Activated CD4-positive, alpha-beta T cell treated with anti-CD3 and anti-CD28 coated beads, Interleukin-2, amount 50 U/mL, for 4 hours (primary cell): ENCODE results near the gene PAGE3.

Experiments used
- DNase-seq, 2 experiments: peaks; one replicate each; pipeline ENCODE4 v3.0.0-alpha.2; 2020

The PAGE3 gene, protein sequence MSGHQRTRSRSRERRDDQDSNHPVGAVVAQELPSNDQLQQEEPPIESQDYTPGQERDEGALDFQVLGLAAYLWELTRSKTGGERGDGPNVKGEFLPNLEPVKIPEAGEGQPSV

DNA sequence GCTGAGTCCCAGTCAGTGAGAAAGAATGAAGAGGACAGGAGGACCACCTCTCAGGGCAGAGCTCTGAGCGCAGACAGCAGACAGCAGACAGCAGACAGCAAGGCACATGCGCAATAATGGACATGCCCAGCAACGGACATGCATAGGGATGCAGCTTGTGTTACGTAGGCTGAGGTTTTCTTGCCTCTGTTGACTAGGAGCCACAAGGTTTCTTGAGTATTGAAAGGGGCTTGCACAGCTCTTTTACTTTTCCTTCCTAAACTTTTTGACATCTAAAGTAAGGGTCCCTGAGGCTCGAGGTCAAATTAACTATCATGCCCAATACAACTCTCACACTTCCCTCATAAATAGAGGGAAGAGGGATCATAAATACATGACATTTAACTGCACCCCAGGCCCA, at the start of gene PAGE3:
PAGE3 (minus strand) TSS at position 101 of the 400 bp plus-strand sequence. CDS start 1,013 bp downstream, outside the sequence.
- no peak for DNase-seq

DNA sequence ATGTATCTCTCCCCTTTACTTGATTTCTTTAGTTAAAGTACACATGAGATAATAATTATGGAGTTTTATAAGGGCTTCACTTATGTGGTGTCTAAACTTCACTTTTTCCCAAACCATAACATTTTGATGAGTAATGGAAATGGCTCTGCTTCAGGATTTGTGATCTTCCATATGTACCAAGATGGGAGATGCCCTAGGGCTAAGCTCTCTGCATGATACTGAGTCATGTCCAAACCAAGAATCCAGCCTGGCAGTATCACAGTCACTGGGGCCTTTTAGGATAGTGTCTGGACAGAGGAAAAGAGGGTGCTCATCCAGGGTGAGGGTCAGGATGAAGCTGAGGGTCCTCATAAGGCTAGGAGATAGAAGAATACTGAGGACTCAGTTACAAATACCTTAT, 47.9 kb upstream of the PAGE3 start:
- no peak for DNase-seq

DNA sequence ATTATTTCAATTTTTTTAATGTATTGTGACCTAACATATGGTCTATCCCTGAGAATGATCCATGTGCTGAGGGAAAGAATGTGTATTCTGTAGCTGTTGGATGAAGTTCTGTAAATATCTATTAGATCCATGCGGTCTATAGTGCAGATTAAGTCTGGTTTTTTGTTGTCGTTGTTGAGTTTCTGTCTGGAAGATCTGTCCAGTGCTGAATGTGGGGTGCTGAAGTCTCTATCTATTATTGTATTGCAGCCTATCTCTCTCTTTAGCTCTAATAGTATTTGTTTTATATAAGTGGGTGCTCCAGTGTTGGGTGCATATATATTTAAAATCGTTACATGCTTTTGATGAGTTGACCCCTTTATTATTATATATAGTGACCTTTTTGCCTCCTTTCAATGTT, 26.2 kb upstream of the PAGE3 start:
- DNase-seq = no peak

DNA sequence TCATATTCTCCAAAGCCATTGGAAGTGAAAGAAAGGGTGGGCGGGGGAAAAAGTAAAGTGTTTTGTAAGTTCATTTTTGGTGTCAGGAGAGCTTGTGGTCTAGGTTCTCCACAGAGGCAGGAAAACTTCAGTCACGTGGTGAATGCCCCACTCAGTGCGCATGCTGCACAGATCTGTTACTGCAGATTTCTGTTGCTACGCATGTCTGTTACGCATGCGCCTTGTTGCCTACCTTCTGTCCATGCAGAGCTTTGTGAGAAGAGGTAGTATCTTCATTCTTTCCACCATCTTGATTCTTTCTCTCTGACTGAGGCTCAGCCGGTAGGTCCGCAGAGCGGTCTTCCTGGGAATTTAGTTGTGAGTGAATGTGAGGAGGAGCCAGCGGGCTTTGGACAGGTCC, 15.1 kb upstream of the PAGE3 start:
- no peak for DNase-seq

DNA sequence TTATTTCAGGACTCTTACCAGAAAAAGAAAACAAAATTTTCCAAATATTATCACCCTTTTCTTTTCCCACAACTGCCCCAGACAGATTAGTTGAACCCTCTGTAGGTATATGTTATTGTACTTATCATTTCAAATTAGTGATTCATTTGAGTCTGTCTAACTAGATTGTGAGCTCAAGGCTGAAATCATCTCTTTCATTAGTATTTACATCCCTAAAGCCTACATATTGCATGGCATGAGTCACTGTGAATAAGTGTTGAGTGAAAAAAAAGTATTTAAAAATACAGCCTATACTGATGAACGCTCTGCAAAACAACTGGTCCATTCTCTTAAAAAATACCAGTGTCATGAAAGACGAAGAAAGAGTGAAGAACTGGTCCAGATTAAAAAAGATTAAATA, 3.9 kb downstream of the PAGE3 start:
- DNase-seq = no peak

DNA sequence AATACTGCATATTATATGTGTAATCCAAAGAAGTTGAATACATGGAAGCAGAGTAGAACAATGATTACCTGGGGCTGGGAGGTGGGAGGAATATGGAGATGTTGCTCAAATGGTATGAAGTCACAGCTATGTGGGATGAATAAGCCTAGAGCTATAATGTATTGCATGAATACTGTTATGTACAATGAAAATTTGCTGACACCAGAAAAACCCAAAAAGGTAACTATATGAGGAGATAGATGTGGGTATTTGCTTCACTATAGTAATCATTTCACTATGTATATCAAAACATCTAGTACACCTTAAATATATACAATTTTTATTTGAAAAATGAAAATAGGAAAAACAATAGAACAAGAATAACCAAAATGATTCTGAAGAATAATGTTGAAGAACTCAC, 11.2 kb downstream of the PAGE3 start:
- DNase-seq = no peak

DNA sequence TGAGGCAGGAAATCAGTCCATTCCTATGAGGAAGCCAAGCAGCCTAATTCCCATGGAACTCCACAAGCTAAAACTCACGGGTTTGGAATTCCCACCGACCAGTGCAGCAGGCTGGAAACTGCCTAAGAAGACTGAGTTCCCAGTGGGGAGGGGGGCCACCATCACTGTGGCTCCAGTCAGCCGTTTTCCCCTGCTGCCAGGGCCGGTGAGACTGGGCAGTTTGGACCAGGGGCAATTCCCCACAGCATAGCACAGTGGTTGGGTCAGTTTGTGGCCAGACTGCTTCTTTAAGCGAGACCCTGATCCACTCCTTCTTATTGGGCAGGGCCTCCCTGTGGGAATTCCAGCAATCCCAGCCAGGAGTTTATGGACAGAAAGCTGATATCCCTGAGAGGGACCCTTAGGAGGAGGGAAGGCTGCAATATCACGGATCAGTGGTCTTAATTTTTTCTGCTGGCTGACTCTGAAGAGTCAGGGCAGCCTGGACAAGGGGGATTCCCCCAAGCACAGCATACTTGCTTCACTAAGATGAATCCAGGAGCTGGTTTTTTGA, 23.9 kb downstream of the PAGE3 start:
- DNase-seq = no peak

DNA sequence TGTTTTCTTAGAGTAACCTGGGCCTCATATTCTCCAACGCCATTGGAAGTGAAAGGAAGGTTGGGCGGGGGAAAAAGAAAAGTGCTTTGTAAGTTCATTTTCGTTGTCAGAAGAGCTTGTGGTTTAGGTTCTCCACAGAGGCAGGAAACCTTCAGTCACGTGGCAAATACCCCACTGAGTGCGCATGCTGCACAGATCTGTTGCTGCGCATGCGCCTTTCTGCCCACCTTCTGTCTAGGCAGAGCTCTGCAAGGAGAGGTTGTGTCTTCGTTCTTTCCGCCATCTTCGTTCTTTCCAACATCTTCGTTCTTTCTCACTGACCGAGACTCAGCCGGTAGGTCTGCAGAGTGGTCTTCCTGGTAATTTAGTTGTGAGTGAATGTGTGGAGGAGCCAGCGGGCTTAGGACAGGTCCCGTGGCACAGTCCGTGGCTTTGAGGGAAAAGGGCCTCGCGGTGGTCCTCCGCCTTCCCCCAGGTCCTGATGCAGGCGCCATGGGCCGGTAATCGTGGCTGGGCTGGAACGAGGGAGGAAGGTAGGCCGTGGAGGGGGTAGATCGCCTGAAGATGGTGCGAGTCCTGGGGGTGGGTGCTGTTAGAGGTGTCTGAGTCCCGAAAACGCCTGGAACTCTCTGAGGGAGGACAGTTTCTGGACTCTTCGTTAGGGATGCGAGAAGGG, 44.5 kb downstream of the PAGE3 start, which contains the start of gene PAGE5:
PAGE5 (plus strand) TSS at position 228 of the 676 bp plus-strand sequence. CDS start 1,037 bp downstream, outside the sequence.
- no peak for DNase-seq

DNA sequence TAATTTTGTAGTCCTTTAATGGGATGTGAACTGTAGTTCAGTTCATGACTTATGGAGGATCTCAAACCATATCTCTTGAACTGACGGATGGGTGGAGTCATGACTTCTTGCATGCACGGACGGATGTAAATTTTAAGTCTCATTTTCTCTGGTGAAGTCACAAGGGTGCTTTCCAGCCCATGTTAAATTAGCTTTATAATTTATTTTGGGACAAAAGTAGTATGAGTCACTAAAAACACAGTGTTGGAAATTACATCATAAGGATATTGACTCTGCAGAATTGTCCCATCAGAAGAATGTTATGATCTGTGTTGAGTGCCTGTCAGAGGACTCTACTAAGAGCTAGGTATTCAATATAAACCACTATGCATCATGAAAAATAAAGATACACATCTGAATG, 51.3 kb downstream of the PAGE3 start:
- DNase-seq = no peak

DNA sequence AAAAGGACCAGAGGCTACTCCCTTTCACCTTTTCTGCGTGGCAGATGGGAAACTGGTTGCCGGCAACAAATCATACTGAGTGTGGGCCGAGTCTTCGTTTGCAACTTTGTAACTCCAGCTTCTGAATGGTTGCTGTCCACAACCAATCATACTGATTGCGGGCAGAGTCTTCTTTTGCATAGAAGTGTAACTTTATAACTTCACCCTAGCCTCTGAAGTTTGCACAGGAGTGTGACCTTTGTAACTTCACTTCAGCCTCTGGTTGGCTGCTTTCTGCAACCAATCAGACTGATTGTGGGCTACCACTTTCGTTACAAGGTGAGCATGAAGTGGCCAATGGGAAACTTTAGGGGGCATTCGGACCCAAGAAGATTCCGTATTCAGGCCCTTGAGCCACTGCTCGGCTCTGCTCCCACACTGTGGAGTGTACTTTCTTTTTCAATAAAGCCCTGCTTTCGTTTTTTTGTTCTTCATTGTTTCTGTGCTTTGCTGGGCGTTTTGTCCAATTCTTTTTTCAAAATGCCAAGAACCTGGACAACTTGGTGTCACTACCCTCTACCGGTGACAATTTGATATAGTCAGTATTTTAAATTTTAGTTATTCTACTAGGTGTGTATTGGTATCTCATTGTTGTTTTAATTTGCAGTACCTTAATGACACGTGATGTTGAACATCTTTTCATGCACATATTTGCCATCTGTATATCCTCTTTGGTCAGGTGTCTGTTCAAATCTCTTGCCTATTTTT, 53.6 kb downstream of the PAGE3 start:
- DNase-seq = no peak
